Stimulated activated CD8-positive, alpha-beta memory T cell treated with anti-CD3 and anti-CD28 coated beads, Interleukin-7, amount 100 ng/mL, for 4 hours (primary cell): ENCODE measurements around the gene MRPS30.
"Not testable (repeated sequence)": the region's sequence is repeated elsewhere in the genome, so short reads cannot be mapped to it uniquely, and the experiment has no call there.

Experiments
- DNase-seq, 2 donors: peaks; one replicate each; pipeline ENCODE4 v3.0.0-alpha.2; 2020; ENCODE audit warnings: low read depth in 2 of 2

The MRPS30 gene

GRCh38 chr5:44814761-44815160 is 6.0 kb downstream of the MRPS30 start:
- no peak for DNase-seq

DNA sequence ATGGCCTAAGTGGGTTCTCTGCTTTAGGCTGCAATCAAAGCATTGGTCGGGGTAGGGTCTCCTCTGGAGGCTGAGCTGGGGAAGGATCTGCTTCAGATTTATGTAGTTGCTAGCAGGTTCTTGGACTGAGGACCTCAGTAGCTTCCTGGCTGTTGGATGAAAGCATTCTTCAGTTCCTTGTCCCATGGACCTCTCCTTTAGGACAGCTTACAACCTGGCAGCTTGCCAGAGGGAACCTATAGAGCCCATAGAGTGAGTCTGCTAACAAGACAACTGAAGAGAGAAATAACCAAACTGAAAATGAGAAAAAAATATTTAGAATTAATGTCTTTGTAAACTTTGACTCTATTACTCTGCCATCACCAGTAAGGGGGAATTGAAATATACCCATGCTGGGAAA is 12.4 kb downstream of the MRPS30 start:
- no peak for DNase-seq

DNA sequence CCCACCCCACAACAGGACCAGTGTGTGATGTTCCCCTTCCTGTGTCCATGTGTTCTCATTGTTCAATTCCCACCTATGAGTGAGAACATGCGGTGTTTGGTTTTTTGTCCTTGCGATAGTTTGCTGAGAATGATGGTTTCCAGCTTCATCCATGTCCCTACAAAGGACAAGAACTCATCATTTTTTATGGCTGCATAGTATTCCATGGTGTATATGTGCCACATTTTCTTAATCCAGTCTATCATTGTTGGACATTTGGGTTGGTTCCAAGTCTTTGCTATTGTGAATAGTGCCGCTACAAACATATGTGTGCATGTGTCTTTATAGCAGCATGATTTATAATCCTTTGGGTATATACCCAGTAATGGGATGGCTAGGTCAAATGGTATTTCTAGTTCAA is 15.9 kb downstream of the MRPS30 start:
- not testable (repeated sequence) for DNase-seq

- no peak for DNase-seq
Measured at GRCh38 chr5:44827681-44828080, 18.9 kb downstream of the MRPS30 start.

DNA sequence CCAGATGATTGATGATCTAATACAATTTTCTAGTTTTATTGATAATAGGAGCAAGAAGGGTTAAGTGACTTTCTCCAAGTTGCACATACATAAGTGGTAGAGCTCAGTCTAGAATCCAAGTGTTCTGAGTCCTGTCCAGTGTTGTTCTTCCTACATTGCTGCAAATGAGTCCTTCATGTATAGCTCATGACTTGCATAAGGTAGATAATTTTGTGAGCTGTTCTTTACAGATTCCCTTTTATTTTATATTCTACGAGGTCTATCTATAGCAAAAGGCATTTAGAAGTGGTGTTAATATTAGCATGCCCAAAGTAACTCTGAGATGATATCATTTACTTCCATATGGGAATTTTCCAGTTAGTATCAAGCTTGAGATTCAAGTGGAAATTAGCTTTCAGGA is 20.0 kb downstream of the MRPS30 start:
- no peak for DNase-seq

GRCh38 chr5:44830951-44831350 is 22.2 kb downstream of the MRPS30 start:
- DNase-seq: no peak

DNA sequence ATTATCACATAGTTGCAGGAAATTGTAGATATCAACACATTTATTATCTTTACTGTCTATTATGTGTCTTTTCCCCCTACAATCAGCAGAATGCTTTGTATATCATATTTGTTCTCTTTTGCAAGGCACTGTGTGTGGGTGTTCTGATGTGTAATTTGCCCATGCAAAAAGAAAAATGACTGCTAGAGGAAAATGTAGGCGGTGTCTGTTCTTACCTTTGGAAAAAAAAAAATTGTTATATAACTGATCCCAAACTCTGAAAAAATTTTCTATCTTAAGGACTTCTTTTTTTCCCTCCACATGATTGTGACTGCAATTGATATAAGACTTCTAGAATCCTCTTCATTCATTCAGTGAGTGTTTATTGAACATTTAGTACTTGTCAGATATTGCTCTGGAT is 24.5 kb downstream of the MRPS30 start:
- no peak for DNase-seq

DNA sequence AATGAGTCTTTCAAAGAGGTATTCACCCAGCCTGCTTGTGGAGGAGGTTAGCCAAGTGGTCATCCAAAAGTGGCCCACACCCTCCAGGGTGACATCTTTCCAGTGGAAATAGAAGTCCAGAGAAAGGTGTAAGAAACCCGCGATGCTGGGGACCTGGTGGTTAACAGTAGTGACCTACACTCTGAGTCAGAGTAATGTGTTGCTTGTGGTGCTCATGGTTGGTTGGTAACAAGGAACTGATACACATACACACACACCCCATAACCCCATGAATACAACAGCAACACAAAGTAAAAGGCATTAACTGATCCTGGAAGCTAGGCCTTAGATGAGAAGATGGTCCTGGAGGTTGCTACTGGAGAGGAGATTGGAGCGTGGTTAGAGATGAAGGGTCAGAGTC is 26.9 kb downstream of the MRPS30 start:
- DNase-seq: no peak

DNA sequence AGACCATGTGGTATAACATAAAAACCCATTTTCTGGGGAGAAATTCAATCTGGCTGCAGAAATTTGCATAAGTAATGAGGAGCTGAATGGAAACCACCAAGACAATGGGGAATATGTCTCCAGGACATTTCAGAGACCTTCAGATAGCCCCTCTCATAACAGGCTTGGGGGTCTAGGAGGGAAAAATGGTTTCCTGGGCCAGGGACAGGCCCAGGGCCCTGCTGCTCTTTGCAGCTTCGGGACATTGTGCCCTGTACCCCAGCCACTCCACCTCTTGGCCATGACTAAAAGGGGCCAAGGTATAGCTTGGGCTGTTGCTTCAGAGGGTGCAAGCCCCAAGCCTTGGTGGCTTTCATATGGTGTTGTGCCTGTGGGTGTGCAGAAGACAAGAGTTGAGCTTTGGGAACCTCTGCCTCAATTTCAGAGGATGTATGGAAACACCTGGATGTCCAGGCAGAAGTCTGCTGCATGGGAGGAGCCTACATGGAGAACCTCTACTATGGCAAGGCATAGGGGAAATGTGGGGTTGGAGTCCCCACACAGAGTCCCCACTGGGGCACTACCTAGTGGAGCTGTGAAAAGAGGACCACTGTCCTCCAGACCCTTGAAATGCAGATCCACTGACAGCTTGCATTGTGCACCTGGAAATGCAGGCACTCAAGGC is 30.4 kb downstream of the MRPS30 start:
- DNase-seq: no peak

DNA sequence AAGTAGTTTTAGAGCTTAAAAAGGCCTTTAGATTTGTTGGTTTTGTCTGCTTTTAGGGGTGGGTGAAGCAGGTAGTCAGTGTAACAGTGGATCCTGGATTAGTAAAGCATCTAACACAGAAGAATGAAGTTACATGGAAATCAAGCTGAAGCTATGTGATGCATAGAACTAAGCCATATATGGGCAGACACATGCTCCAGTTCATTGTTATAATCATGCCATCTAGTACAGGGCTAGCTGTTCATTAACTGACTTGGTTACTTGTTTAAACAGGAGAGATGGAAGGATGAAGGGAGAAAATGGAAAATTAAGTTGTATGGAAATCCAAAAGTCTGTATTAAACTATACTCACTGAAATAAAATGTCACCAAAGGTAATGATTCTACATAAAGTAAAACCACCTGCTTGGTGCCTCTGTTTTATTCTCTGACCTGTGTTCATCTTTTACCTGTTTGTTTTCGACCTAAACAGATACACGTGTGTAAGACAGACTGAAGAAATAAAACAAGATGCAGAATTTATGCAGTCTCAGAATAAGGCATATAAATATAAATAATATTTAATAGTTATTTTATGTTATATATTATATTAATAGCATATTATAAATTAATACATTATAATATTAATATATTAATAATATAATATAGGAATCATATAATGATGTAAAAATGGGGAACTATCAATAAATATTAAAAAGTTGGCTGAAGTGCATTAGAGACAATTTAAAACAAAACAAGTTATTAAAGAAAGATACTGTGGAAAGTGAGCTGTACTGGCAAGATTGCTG is 33.9 kb downstream of the MRPS30 start:
- no peak for DNase-seq

- DNase-seq: no peak
Measured at GRCh38 chr5:44844744-44845143, 36.0 kb downstream of the MRPS30 start.

- no peak for DNase-seq
Measured at GRCh38 chr5:44845777-44846176, 37.0 kb downstream of the MRPS30 start.

- DNase-seq: no peak
Measured at GRCh38 chr5:44847206-44847852, 38.6 kb downstream of the MRPS30 start.

GRCh38 chr5:44860267-44860666 is 51.5 kb downstream of the MRPS30 start:
- no peak for DNase-seq

GRCh38 chr5:44862808-44863207 is 54.1 kb downstream of the MRPS30 start:
- no peak for DNase-seq
